Fibroblast of lung (primary cell): ENCODE results near the gene LGALS7.

Source experiments
- CTCF ChIP-seq, 2 donors: IDR thresholded peaks in 1 of 2; conservative IDR thresholded peaks in 1 of 2; 1 replicate in 1 of 2; 2 replicates in 1 of 2; pipeline ENCODE4 v1.5.1; 2011 to 2012; ENCODE audit warnings: low read length in 2 of 2, control low read depth in 1 of 2, inconsistent platforms in 1 of 2, low read depth in 1 of 2, mild to moderate bottlenecking in 1 of 2
- EZH2 ChIP-seq: IDR thresholded peaks from 2 replicates; pipeline ENCODE4 v1.5.1; 2012; ENCODE audit warnings: low read length, control low read depth, mild to moderate bottlenecking; ENCODE audit errors: missing control alignments

- TF ChIP-seq CTCF (conservative IDR thresholded peaks at IDR 0.05 in 1 of 2, IDR thresholded peaks at IDR 0.05 in 1 of 2; ENCODE audit: low read depth in 1 of 2, low read length in 2 of 2): no peak
- TF ChIP-seq EZH2: no peak
Measured at GRCh38 chr19:38800577-38801347, 27.4 kb upstream of the LGALS7 start.
